Measurements from ENCODE around the gene PGBD5.

PGBD5 gene

DNA sequence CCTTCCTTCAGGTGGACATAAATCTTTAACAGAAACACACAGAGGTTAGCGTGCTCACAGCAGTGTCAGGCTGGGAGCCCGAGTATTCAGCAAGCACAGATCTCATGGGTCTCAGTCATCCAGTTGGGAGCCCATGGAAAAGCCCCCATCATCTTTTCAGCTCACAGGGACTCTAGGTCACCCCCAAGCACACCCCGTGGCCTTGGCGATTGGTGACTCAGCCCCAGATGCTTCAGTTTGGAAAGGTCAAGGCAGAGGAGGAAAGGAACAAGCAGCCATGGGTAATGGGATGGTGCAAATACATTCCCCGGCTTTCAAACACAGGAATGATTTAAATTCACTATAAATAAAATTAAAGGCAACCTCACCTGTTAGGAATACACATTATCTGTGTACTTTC is 88.9 kb downstream of the PGBD5 start:
- no peak for ATAC-seq
- TF ChIP-seq SNAI2 (CRISPR knock-in tag; IDR thresholded peaks at IDR 0.05) (no peak), ZNF8 (CRISPR knock-in tag; IDR thresholded peaks at IDR 0.05) (no peak), OSR1 (CRISPR knock-in tag; IDR thresholded peaks at IDR 0.05) (no peak), TOX (CRISPR knock-in tag; IDR thresholded peaks at IDR 0.05; ENCODE audit: borderline replicate concordance) (no peak), CSDC2 (CRISPR knock-in tag; IDR thresholded peaks at IDR 0.05) (no peak), ZFP3 (CRISPR knock-in tag; IDR thresholded peaks at IDR 0.05) (no peak), PPARA (CRISPR knock-in tag; IDR thresholded peaks at IDR 0.05; ENCODE audit: borderline replicate concordance) (no peak), ZFP30 (CRISPR knock-in tag; IDR thresholded peaks at IDR 0.05) (no peak), ESRRG (CRISPR knock-in tag; IDR thresholded peaks at IDR 0.05) (no peak), ARNTL (CRISPR knock-in tag; IDR thresholded peaks at IDR 0.05; ENCODE audit: borderline replicate concordance, low read depth) (no peak), TCF4 (CRISPR knock-in tag; IDR thresholded peaks at IDR 0.05; ENCODE audit: borderline replicate concordance) (no peak), ISL1 (CRISPR knock-in tag; IDR thresholded peaks at IDR 0.05) (no peak), BACH2 (CRISPR knock-in tag; IDR thresholded peaks at IDR 0.05; ENCODE audit: borderline replicate concordance) (no peak), ZNF565 (CRISPR knock-in tag; conservative IDR thresholded peaks at IDR 0.05; ENCODE audit: low read depth) (no peak), RARB (CRISPR knock-in tag; IDR thresholded peaks at IDR 0.05) (no peak), ZNF70 (CRISPR knock-in tag; IDR thresholded peaks at IDR 0.05) (no peak)
- TF ChIP-seq, protein P1, sequence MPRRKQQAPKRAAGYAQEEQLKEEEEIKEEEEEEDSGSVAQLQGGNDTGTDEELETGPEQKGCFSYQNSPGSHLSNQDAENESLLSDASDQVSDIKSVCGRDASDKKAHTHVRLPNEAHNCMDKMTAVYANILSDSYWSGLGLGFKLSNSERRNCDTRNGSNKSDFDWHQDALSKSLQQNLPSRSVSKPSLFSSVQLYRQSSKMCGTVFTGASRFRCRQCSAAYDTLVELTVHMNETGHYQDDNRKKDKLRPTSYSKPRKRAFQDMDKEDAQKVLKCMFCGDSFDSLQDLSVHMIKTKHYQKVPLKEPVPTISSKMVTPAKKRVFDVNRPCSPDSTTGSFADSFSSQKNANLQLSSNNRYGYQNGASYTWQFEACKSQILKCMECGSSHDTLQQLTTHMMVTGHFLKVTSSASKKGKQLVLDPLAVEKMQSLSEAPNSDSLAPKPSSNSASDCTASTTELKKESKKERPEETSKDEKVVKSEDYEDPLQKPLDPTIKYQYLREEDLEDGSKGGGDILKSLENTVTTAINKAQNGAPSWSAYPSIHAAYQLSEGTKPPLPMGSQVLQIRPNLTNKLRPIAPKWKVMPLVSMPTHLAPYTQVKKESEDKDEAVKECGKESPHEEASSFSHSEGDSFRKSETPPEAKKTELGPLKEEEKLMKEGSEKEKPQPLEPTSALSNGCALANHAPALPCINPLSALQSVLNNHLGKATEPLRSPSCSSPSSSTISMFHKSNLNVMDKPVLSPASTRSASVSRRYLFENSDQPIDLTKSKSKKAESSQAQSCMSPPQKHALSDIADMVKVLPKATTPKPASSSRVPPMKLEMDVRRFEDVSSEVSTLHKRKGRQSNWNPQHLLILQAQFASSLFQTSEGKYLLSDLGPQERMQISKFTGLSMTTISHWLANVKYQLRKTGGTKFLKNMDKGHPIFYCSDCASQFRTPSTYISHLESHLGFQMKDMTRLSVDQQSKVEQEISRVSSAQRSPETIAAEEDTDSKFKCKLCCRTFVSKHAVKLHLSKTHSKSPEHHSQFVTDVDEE (CRISPR knock-in tag; IDR thresholded peaks at IDR 0.05) = no peak
- TF ChIP-seq, protein P2, sequence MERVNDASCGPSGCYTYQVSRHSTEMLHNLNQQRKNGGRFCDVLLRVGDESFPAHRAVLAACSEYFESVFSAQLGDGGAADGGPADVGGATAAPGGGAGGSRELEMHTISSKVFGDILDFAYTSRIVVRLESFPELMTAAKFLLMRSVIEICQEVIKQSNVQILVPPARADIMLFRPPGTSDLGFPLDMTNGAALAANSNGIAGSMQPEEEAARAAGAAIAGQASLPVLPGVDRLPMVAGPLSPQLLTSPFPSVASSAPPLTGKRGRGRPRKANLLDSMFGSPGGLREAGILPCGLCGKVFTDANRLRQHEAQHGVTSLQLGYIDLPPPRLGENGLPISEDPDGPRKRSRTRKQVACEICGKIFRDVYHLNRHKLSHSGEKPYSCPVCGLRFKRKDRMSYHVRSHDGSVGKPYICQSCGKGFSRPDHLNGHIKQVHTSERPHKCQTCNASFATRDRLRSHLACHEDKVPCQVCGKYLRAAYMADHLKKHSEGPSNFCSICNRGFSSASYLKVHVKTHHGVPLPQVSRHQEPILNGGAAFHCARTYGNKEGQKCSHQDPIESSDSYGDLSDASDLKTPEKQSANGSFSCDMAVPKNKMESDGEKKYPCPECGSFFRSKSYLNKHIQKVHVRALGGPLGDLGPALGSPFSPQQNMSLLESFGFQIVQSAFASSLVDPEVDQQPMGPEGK (CRISPR knock-in tag; IDR thresholded peaks at IDR 0.05; ENCODE audit: borderline replicate concordance) = no peak
- TF ChIP-seq, protein P3, sequence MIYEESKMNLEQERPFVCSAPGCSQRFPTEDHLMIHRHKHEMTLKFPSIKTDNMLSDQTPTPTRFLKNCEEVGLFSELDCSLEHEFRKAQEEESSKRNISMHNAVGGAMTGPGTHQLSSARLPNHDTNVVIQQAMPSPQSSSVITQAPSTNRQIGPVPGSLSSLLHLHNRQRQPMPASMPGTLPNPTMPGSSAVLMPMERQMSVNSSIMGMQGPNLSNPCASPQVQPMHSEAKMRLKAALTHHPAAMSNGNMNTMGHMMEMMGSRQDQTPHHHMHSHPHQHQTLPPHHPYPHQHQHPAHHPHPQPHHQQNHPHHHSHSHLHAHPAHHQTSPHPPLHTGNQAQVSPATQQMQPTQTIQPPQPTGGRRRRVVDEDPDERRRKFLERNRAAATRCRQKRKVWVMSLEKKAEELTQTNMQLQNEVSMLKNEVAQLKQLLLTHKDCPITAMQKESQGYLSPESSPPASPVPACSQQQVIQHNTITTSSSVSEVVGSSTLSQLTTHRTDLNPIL (CRISPR knock-in tag; IDR thresholded peaks at IDR 0.05; ENCODE audit: low read depth) = no peak

DNA sequence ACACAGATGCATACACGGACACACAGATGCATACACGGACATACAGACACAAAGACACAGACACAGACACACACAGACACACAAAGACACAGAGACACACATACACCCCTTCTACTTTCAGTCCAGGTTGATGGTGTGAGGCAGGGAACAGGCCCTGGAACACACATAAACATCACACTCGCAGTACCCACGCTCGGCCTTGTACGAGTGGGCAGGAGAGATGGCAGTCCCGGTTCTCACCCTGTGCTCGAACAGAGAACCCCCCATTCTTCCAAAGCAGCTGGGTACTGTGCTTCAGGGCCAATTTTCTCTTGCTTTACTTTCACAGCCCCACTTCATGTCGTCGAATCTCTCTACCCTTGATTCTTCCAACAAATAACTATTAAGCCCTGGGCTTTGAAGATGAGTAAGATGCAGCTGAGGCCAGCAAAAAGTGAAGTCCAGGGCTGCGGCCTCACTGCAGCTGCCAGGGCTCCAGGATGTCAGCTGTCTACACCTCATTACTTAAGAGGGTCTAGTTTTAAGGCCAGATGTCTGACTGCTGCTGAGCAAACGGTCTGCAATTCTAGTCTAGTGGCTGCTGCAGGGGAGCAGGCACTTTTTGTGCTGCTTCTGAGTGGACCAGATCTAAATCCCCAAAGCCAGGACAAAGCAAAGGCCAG is 90.1 kb downstream of the PGBD5 start:
- no peak for ATAC-seq
- TF ChIP-seq ZNF565 (CRISPR knock-in tag; conservative IDR thresholded peaks at IDR 0.05; ENCODE audit: low read depth) (no peak), SNAI2 (CRISPR knock-in tag; IDR thresholded peaks at IDR 0.05) (no peak), ESRRG (CRISPR knock-in tag; IDR thresholded peaks at IDR 0.05) (no peak), TOX (CRISPR knock-in tag; IDR thresholded peaks at IDR 0.05; ENCODE audit: borderline replicate concordance) (no peak), TCF4 (CRISPR knock-in tag; IDR thresholded peaks at IDR 0.05; ENCODE audit: borderline replicate concordance) (no peak), GLIS3 (CRISPR knock-in tag; IDR thresholded peaks at IDR 0.05) (no peak), ISL1 (CRISPR knock-in tag; IDR thresholded peaks at IDR 0.05) (no peak), CSDC2 (CRISPR knock-in tag; IDR thresholded peaks at IDR 0.05) (no peak)
- TF ChIP-seq, protein P1 (CRISPR knock-in tag; IDR thresholded peaks at IDR 0.05) = no peak
- TF ChIP-seq, protein P4, sequence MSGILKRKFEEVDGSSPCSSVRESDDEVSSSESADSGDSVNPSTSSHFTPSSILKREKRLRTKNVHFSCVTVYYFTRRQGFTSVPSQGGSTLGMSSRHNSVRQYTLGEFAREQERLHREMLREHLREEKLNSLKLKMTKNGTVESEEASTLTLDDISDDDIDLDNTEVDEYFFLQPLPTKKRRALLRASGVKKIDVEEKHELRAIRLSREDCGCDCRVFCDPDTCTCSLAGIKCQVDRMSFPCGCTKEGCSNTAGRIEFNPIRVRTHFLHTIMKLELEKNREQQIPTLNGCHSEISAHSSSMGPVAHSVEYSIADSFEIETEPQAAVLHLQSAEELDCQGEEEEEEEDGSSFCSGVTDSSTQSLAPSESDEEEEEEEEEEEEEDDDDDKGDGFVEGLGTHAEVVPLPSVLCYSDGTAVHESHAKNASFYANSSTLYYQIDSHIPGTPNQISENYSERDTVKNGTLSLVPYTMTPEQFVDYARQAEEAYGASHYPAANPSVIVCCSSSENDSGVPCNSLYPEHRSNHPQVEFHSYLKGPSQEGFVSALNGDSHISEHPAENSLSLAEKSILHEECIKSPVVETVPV (CRISPR knock-in tag; IDR thresholded peaks at IDR 0.05) = no peak
- TF ChIP-seq, protein P5, sequence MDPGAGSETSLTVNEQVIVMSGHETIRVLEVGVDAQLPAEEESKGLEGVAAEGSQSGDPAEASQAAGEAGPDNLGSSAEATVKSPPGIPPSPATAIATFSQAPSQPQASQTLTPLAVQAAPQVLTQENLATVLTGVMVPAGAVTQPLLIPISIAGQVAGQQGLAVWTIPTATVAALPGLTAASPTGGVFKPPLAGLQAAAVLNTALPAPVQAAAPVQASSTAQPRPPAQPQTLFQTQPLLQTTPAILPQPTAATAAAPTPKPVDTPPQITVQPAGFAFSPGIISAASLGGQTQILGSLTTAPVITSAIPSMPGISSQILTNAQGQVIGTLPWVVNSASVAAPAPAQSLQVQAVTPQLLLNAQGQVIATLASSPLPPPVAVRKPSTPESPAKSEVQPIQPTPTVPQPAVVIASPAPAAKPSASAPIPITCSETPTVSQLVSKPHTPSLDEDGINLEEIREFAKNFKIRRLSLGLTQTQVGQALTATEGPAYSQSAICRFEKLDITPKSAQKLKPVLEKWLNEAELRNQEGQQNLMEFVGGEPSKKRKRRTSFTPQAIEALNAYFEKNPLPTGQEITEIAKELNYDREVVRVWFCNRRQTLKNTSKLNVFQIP (CRISPR knock-in tag; IDR thresholded peaks at IDR 0.05; ENCODE audit: borderline replicate concordance, low read depth) = no peak

Data from SK-N-SH treated with all-trans-retinoic acid at 6 μM for 48 hours (cell line).